H54 (cell line): ENCODE results near the gene SEZ6.

Source experiments
- DNase-seq: peaks from one replicate; pipeline ENCODE4 v3.0.0; 2011; ENCODE audit warnings: low spot score, mixed read lengths; ENCODE audit not compliant: insufficient read length
- FAIRE-seq: peaks from 3 replicates; lab custom pipeline; 2011; peaks lifted over from hg19 to GRCh38; lab: Jason Lieb, UNC
- POLR2A ChIP-seq: IDR thresholded peaks from 2 replicates; pipeline ENCODE4 v1.6.1; 2011; ENCODE audit warnings: low read depth, mild to moderate bottlenecking, low read length

The SEZ6 gene

DNA sequence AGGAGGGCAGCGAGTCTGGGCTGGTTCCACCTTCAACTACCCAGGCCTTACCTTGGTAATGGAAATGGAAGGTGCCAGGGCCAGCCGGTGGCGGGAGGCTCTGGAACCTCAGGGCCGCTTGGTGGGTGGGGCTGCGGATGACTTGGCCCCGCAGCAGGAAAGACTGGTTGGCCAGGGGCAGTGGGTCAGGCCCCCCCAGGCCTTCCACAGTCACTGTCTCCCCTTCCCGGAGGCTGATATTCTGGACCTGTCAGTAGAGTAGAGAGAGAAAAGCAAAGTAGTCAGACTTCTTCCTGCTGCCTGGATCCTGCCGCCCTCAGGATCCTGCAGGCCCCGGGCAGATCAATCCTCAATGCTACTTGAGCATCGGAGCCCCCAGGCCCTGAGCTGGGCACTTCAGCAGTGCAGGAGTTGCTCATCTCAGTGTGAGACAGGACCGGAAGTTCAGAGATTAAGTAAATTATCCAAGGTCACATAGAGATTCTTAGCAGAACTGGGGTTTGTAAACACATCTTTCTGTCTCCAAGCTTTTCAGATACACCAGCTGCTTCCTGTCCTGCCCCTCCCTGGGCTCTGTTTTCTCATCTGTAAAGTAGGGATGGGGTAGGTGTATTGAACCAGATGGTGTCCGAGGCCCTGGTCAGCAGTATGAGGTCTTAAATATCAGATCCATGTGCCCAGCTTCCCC is 36.0 kb downstream of the SEZ6 start:
- DNase-seq (no peak), FAIRE-seq (no peak)
- no peak for TF ChIP-seq POLR2A

DNA sequence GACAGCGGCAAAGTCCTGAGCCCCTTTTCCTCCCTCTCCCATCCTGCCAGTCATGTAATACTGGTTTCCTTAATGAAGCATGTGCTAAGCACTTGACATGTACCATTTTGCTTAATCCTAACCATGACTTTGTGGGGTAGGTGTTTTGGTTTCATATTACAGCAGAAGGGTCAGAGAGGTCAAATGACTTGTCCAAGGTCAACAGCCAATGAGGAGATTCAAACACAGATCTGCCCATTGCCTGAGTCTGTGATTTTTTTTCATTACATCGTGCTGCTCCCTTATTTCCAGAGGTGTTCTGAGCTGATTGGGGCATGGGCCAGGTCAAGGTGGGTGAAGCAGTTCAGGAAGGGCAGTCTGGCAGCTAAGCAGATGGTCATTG is 36.9 kb downstream of the SEZ6 start:
- TF ChIP-seq POLR2A = no peak
- no peak for FAIRE-seq
- no peak for DNase-seq

DNA sequence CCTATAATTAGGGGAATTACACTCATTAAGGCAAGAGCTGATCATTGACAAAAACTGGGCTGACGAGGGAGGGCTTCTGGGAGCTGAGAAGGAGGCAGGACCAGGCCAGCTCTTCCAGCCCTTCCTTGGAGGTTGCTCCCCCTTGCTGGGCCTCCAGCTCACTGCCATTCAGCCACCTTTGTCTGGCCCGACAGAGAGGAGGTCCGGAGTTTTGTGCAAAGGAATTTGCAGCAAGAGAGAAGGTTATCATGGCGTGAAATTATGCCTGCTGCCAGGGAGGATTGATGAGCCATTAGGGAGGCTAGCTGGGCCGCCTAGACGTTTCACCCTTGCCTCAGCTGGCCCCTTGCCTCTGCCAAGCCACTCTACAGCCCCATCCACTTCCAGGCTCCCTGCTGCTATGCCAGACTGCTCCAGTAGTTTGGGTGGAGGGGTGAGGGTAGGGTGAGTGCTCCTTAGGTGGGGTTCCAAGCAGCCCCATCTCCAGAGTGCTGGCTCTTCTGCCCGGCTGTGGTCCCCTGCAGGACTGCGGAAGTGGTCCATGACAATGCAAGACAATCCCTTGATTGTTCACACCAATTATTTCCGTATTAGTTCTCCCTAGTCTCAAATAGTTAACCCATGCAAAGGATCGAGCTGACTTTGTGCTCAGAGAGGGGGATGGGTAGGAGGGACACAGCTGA is 37.5 kb downstream of the SEZ6 start:
- TF ChIP-seq POLR2A = no peak
- no peak for DNase-seq
- no peak for FAIRE-seq

DNA sequence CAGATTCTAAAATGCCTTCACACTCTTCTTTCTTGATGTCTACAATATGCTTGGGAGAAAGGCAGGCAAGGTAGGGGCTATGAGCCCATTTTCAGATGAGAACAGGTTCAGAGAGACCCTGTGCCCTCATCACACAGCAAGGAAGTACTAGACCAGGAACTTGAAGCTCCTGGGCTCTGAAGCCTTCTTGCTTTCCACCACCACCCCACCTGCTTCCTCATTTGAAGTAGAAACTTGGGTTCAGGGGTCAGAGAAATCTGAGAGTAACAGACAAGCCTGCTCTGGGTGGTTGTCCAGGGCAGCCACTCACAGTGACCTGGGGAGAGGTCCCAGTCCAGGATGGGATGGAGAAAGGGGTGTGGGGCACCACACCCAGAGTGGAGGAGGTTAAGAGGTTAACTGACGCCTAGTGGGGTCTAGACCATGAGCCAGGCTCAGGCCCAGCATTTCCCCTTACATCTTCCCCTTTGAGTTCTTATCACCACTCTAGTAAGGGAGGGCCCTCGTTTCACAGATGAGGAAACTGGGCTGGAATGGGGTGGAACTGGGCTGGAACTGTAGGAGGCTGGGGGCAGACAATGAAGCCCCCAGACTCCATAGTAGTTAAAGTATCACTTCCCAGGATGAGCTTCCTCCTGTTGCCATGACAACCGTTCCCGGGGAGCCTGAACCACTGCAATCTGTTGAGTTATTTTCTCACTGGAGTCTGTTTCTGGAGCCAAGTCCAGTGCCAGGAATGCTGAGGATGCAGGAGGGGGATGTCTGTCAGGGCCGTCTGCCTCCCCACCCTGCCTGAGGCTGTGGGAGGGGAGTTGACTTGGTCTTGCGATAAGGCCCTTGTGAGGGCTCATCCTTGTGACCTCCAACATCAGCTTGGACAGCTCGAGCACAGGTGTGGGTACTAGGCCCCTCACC is 38.4 kb downstream of the SEZ6 start:
- TF ChIP-seq POLR2A = no peak
- no peak for FAIRE-seq

DNA sequence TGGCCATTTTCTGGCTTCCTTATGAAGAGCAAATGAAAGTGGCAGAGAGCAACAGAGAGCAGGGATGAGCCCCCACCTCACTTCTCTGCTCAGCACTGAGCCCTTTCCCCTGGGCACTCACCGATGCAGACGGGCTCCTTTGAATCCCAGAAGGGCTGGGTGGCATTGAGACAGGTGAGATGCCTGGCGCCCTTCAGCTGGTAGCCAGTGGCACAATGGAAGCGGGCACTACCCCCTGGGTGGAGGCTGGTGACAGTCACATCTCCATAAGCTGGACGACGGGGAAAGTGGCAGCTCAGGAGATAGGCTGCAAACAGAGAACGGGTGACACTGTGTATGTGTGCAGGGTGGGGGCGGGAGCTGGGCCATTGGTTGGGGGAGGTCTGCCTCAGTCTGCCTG is 42.0 kb downstream of the SEZ6 start:
- FAIRE-seq = no peak
- no peak for TF ChIP-seq POLR2A
- no peak for DNase-seq

More for the DNA sequence above, 38.4 kb downstream of the SEZ6 start:
- no peak for DNase-seq

DNA sequence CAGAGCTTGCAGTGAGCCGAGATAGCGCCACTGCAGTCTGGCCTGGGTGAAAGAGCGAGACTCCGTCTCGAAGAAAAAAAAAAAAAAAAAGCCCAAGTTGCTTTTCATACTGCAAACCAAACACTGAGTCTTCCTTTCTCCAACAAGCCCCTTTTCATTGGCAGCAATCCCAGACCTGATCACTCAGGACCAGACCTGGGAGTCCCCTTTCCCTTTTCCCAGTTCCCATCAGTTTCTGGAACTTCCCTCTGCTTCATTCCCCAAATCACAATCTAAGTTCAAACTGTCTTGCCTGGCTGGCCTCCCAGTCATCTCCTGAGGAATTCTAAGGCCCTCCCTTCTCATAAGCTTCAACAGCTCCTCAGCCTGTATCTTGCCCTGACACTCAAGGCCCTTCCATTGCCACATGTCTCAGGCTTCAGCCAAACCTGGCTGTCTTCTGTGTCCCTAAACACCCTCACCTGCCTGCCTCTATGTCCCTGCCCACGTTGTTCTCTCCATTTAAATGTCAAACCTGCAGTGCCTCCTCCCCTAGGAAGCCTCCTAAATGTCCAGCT is 42.7 kb downstream of the SEZ6 start:
- no peak for FAIRE-seq
- TF ChIP-seq POLR2A = no peak

DNA sequence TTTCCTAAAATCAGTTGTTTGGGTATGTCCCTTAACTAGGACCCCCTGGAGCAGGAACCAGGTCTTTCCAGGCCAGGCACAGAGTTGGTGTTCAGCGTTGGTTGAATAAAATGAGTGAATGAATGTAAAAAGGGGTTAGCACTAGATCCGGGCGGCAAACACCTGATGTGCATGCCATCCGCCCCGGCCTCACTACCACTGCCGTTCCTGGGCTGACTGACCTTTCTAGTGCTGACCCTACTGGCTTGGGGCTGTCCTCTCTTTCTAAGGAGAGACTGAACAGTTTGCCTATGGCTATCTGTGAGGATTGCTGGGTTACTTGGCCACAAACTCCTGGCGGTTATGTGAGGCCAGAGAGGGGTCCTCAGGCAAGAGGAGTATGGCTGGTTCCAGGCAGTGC is 44.4 kb downstream of the SEZ6 start:
- TF ChIP-seq POLR2A = no peak
- DNase-seq (no peak), FAIRE-seq (no peak)

More for the DNA sequence above, 42.7 kb downstream of the SEZ6 start:
- no peak for DNase-seq

DNA sequence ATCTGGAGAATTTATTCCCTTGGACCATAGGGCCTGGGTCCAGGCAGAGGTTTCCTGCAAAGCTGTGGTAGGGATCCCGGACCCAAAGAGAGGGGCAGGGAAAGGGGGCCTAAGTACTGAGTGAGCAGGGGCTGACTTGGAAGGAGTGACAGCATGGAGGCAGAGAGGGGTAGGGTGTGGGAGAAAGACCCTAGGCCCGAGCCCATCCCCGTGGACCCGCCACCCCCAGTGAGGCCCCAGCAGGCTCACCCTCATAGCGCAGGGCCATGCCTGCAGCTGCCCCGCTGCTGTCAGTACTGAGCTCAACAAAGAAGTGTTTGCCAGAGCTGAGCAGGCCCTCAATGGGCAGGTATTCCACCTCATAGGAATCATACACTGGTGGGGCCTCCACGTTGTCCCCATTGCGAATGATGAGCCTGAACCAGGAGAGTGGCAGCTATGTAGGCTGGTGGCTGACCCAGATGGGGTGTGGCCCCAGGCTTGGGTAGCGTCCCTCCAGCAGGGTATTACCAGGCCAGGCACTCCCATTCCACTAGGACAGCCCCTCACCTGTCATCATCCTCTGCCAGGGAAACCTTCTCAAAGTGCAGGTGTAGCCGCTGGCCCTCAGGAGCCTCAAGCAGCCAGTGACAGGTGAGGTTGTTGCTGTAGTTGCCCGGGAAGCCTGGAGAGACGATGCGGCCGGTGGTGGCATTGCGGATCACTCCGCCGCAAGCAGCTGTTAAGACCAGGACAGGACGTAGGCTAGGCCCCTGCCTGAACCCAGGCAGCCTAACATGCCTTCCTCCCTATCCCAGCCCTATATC is 45.4 kb downstream of the SEZ6 start:
- FAIRE-seq (no peak), DNase-seq (no peak)
- no peak for TF ChIP-seq POLR2A

DNA sequence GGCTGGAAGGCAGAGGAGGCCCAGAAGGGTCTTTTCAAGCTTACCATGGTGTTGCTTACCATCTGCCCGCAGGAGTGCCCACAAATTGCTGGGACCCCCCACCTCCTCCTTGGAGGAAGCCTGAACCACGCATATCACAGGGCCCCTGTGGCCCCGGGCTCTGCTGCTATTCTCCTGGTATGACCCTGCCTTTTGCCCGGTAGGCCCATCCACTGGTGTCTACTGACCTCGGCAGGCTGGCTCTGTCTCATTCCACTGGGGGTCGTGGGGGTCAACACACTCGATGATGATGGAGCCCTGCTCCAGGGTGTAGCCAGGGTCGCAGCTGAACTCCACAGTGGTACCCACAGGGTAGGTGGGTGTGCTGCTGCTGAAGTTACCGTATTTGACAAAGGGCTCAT is 46.4 kb downstream of the SEZ6 start:
- DNase-seq (no peak), FAIRE-seq (no peak)
- TF ChIP-seq POLR2A = no peak

DNA sequence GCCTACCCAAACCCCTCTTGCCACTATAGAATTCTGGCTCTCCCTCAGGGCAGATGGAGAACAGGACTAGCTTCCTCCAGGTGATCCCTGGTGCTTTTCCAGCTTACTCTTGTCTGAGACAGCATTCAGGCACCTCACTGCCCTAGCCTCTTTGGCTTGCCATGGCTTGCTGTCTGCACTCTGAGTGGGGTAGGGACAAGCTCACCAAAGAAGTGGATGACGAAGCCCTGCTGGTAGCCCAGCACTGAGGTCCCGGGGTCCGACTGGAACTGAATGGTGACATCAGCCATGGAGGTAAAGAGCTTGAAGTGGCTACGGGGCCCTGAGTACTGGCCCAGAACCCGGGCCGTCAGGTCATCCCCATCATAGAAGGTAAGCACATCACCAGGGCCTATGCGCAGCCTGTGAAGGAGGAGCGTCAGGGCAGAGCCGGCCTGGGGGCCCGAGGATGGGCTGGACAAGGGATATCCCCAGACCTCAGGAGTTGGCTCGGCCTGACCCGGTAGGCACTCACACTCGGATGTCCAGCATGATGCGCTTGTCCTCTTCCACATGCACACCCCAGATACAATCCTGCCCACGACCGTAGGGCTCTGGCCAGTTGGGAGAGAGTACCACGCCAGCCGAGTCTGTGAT is 46.9 kb downstream of the SEZ6 start:
- no peak for DNase-seq
- 0 out of 2 replicates have a peak, but pooled peaks have one; percentile 19 for TF ChIP-seq POLR2A
- FAIRE-seq = no peak

DNA sequence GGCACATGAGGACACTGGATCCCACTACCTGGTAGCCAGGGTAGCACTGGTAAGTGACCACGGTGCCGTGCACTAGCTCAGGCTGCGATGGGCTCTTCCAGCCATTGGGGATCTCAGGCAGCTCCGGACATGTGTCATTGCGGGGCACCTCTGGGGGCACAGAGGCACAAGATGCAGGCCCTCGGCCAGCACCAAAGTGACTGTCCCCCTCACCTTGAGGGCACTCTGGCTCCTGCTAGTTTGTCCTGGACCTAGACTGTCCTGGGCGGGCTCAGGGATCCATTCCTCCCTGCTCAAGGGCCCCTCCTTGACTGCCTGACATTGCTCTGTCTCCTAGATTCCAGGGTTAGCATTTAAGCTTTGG is 47.9 kb downstream of the SEZ6 start:
- DNase-seq (no peak), FAIRE-seq (no peak)
- TF ChIP-seq POLR2A = no peak

DNA sequence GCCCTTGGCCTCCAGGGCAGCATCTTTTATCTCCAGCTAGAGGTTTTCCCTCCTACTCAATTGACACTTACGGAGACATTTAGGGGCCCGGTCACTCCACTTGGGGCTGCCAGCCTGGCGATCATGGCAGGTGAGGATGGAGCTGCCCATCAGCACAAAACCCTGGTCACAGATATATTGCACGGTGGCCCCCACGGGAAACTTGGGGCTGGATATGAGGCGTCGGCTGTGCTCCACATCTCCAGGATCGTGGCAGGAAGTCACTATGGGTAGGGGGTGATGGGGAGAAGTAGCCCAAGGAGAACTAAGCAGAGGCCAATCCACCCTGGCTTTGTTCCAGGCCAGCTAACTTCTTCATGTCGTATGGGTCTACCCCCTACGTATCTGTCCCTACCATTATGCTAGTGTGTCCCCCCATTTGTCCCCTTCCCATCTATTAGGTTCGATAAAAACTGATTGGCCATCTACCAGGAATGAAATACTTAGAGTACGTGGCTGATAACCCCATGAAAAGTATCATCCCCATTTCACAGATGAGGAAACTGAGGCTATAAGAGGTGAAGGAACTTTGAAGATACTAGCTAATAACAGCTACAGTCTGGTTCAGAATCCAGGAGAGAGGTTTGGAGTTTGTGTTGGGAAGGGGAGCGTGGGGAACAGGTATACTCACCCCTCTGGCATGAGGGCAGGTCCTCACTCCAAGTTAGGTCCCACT is 48.4 kb downstream of the SEZ6 start:
- no peak for TF ChIP-seq POLR2A
- FAIRE-seq (no peak), DNase-seq (no peak)
